ENCODE results near the gene IRF6. TPM values are rescaled to one million over a fixed set of nuclear protein-coding genes. Genes with fewer than 3 reads are reported as not detected.
A peak's percentile ranks its signal among the peaks of the same experiment; 100 is the strongest.

The IRF6 gene
- total and polyA plus RNA-seq, 8 donors = 7.7 to 36.8 (median 19.7) TPM

GRCh38 chr1:209741193-209741592, 64.7 kb downstream of the IRF6 start:
- no peak for DNase-seq
- Histone ChIP-seq H3K27ac (peak overlapping the region in 2 of 4 donors; percentile 39 to 50), H3K4me1 (peaks cover 0 to 8% (median 0%) of the 10 kb centered on the region in 3 donors), H3K36me3 (no peaks in the 10 kb centered on the region), H3K4me3 (no peak overlapping the region), H3K27me3 (no peaks in the 10 kb centered on the region), H3K9me3 (no peaks in the 10 kb centered on the region)
- 72 to 73% methylated on average over 3 of the region's 3 CpGs for WGBS, 2 donors
- FAIRE-seq = no peak
- no peak for TF ChIP-seq CTCF (IDR thresholded peaks at IDR 0.05)
- ATAC-seq = no peak
- intact Hi-C loops (cut with DNase I) = loop anchor here in 1 of 3 donors (5.0 kb wide), 1 partner anchor 164 kb away; no protein-coding TSS in a partner anchor

GRCh38 chr1:209738270-209738669, 67.7 kb downstream of the IRF6 start:
- 76 to 82% methylated on average over 1 of the region's 1 CpG for WGBS, 2 donors
- no peak for TF ChIP-seq CTCF (IDR thresholded peaks at IDR 0.05)
- Histone ChIP-seq H3K4me1 (peaks cover 0 to 8% (median 0%) of the 10 kb centered on the region in 3 donors), H3K4me3 (no peak overlapping the region), H3K27me3 (no peaks in the 10 kb centered on the region), H3K36me3 (no peaks in the 10 kb centered on the region), H3K27ac (no peak overlapping the region), H3K9me3 (no peaks in the 10 kb centered on the region)
- FAIRE-seq (no peak), ATAC-seq (no peak), DNase-seq (no peak)
- intact Hi-C loops (cut with DNase I) = no loop called here

DNA sequence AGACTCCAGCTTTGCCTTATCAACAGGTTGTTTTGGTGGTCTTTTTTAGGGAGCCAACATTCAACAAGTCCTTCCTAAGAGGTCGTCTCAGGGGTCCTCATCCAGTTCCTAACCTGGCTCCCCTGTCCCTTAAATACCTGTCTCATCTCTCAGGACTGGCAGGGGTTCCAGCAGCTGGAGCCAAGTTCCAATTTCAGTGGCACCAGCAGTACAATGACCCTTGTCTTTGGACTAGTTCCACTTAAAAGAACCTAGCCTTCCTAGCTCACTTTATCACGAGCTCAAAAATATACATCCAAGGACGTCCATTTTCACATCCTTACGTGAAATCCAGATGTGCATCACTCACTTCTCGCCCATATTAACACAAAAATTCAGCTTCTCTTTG, 68.8 kb downstream of the IRF6 start:
- no peaks in the 10 kb centered on the region for H3K9me3 ChIP-seq
- no peak overlapping the region for H3K4me3 ChIP-seq
- DNase-seq = no peak
- intact Hi-C loops (cut with DNase I) = no loop called here
- 57 to 67% methylated on average over 5 of the region's 5 CpGs for WGBS, 2 donors
- H3K27me3 ChIP-seq = no peaks in the 10 kb centered on the region
- H3K27ac ChIP-seq = no peak overlapping the region
- no peak for FAIRE-seq
- H3K36me3 ChIP-seq = no peaks in the 10 kb centered on the region
- peaks cover 0 to 6% (median 0%) of the 10 kb centered on the region in 3 donors for H3K4me1 ChIP-seq
- ATAC-seq = no peak
- no peak for TF ChIP-seq CTCF (IDR thresholded peaks at IDR 0.05)

- DNase-seq (no peak), ATAC-seq (no peak), FAIRE-seq (no peak)
- intact Hi-C loops (cut with DNase I) = no loop called here
- TF ChIP-seq CTCF (IDR thresholded peaks at IDR 0.05) = no peak
- no peaks in the 10 kb centered on the region for H3K36me3 ChIP-seq
- H3K4me3 ChIP-seq = no peak overlapping the region
- H3K4me1 ChIP-seq = peaks cover 0 to under 1% (median 0%) of the 10 kb centered on the region in 3 donors
- H3K27me3 ChIP-seq = no peaks in the 10 kb centered on the region
- 63 to 73% methylated on average over 3 of the region's 3 CpGs for WGBS, 2 donors
- no peak overlapping the region for H3K27ac ChIP-seq
- no peaks in the 10 kb centered on the region for H3K9me3 ChIP-seq
Observed at GRCh38 chr1:209736490-209737117, 69.3 kb downstream of the IRF6 start.

Other genes starting within 250 kb of the IRF6 start
- gene CAMK1G, start 222.4 kb downstream of the IRF6 start, total RNA-seq = under 1 TPM in 4 of 6 donors, not detected in 2; 0.06 to 0.52 (median 0.21) TPM
- gene CAMK1G, start 222.4 kb downstream of the IRF6 start, polyA plus RNA-seq = 1 to 10 TPM in 1 of 2 donors, under 1 TPM in 1; 0.11 to 1.2 TPM
- gene LAMB3, start 153.7 kb downstream of the IRF6 start, total RNA-seq = 10 to 100 TPM in 2 of 6 donors, 1 to 10 TPM in 4; 2.7 to 25.8 (median 4.9) TPM
- gene LAMB3, start 153.7 kb downstream of the IRF6 start, polyA plus RNA-seq = 1 to 10 TPM; 1.4 to 2.2 TPM
- 10 to 100 TPM in 3 of 6 donors, 1 to 10 TPM in 3; 2.9 to 69.8 (median 11.2) TPM for gene G0S2, start 130.7 kb downstream of the IRF6 start, total RNA-seq
- 10 to 100 TPM; 17.4 to 18.7 TPM for gene G0S2, start 130.7 kb downstream of the IRF6 start, polyA plus RNA-seq
- 1 to 10 TPM in 3 of 6 donors, under 1 TPM in 2, not detected in 1; 0.51 to 5.6 (median 1.4) TPM for gene HSD11B1, start 101.3 kb downstream of the IRF6 start, total RNA-seq
- under 1 TPM in 1 of 2 donors, not detected in 1; 0.47 TPM for gene HSD11B1, start 101.3 kb downstream of the IRF6 start, polyA plus RNA-seq
- 1 to 10 TPM in 4 of 6 donors, under 1 TPM in 2; 0.42 to 5.5 (median 1.5) TPM for gene TRAF3IP3, start 50.1 kb downstream of the IRF6 start, total RNA-seq
- gene TRAF3IP3, start 50.1 kb downstream of the IRF6 start, polyA plus RNA-seq = 1 to 10 TPM in 1 of 2 donors, under 1 TPM in 1; 0.68 to 1.4 TPM
- gene C1orf74, start 21.6 kb downstream of the IRF6 start, total RNA-seq = 1 to 10 TPM in 1 of 6 donors, under 1 TPM in 5; 0.39 to 1.2 (median 0.78) TPM
- gene C1orf74, start 21.6 kb downstream of the IRF6 start, polyA plus RNA-seq = under 1 TPM; 0.80 to 0.92 TPM
- 1 to 10 TPM; 2.4 to 4.4 (median 3.7) TPM for gene UTP25, start 21.8 kb upstream of the IRF6 start, total RNA-seq
- gene UTP25, start 21.8 kb upstream of the IRF6 start, polyA plus RNA-seq = 1 to 10 TPM in 1 of 2 donors, under 1 TPM in 1; 0.95 to 1.9 TPM
- gene SYT14, start 132.1 kb upstream of the IRF6 start, total RNA-seq = 1 to 10 TPM in 1 of 6 donors, under 1 TPM in 5; 0.14 to 1.0 (median 0.54) TPM
- gene SYT14, start 132.1 kb upstream of the IRF6 start, polyA plus RNA-seq = 1 to 10 TPM in 1 of 2 donors, under 1 TPM in 1; 0.27 to 1.2 TPM